HG02970 (cell line): ENCODE measurements around the gene OR6S1.

Experiments used
- ATAC-seq: cut with Tn5 transposase; IDR thresholded peaks from one replicate; pipeline ENCODE4 v1.9.1; 2021; ENCODE audit warnings: mild to moderate bottlenecking, moderate library complexity, moderate number of reproducible peaks; ENCODE audit not compliant: unreplicated experiment, low FRiP score

Gene OR6S1, protein sequence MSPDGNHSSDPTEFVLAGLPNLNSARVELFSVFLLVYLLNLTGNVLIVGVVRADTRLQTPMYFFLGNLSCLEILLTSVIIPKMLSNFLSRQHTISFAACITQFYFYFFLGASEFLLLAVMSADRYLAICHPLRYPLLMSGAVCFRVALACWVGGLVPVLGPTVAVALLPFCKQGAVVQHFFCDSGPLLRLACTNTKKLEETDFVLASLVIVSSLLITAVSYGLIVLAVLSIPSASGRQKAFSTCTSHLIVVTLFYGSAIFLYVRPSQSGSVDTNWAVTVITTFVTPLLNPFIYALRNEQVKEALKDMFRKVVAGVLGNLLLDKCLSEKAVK

DNA sequence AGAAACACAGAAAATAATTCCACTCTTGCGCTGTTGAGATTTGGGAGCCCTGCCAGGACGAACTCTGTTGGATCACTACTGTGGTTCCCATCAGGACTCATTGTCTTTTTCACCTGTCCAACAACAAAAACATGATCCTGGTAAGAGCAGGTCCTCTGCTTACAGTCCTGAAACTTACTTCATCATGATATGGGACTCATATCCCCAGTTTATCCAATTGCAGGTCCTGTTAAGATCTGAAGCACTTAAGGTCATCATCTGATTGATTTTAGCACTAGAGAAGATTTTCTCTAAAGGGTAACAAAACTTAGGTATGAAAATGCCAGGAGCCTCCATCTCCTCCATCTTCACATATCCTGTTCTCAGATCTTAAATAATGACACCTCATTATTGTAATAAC lies at the start of gene OR6S1:
TSS of gene OR6S1 (minus strand) at position 101 of the 400 bp plus-strand sequence. CDS start at position 101, 0 bp downstream.
- no peak for ATAC-seq

DNA sequence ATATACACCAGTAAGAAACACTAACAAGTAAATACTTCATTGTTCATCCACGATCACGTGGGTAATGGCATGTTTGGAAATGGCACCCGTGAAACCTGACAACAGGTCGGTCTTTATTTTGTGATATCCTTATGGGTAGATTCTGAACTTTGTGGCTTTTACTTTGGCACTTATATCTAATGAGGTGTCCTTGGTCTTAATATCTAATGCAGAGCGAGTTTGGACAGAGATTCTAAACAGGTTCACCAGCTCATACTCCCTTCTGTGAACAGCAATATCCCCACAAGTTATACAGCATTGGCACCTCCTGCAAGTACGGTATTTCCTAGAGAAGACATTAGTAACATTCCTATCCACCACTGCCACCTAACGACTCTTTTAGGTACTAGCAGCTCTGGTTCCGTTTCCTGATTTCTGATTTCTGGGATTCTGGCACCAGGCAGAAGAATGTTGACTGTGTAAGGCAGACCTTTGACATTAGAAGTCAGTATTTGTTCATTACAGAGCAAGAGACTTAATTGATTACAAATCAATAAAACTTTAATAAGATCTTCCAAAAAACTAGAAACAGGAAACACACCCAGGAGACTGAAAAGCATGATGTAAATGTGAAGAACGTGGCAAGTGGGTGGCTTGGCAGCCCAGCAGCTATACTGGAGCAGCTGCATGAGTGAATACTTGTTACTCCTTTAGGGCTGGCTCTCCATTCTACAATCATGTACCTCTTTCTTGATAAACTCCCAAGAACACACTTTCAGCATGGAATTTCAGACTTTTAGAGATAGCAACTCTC lies 49.6 kb upstream of the OR6S1 start:
- no peak for ATAC-seq

DNA sequence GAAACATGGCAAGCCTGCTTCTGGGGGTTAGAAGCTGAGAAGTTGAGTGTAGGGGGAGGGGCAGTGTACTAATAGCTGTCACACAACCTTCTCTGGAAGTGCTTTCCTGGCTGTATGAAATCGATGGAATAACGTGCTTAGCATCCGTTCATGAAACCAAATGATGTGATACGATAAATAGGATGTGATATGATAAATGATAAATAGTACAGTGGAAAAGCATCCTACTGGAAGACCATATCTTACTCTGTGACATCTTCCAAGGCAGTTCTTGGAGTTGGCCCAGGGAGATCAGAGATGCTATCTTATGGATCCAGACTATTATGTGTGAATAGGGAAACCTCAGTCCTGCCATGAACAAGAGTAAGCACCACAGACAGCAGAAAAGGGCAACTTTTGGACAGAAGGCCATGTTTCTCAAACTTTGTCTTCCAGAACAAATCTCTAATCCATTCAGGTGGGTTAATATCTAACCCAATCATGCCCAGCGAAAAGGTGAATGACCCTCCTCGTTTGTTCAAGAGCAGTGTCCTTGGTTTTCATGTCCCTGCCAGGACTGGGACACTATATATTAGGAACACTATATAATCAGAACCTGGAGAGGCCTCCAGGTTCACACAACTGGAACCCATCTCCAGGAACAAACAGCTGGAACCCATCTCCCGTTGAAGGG lies 46.8 kb upstream of the OR6S1 start, which contains the start of gene ANG:
TSS of gene ANG (plus strand) at position 598 of the 673 bp plus-strand sequence. CDS start 4,801 bp downstream, outside the sequence.
- no peak for ATAC-seq

- no peak for ATAC-seq
These were observed 46.1 kb upstream of the OR6S1 start for GRCh38 chr14:20687362-20688166.

GRCh38 chr14:20686386-20687143 lies 45.1 kb upstream of the OR6S1 start:
- no peak for ATAC-seq

DNA sequence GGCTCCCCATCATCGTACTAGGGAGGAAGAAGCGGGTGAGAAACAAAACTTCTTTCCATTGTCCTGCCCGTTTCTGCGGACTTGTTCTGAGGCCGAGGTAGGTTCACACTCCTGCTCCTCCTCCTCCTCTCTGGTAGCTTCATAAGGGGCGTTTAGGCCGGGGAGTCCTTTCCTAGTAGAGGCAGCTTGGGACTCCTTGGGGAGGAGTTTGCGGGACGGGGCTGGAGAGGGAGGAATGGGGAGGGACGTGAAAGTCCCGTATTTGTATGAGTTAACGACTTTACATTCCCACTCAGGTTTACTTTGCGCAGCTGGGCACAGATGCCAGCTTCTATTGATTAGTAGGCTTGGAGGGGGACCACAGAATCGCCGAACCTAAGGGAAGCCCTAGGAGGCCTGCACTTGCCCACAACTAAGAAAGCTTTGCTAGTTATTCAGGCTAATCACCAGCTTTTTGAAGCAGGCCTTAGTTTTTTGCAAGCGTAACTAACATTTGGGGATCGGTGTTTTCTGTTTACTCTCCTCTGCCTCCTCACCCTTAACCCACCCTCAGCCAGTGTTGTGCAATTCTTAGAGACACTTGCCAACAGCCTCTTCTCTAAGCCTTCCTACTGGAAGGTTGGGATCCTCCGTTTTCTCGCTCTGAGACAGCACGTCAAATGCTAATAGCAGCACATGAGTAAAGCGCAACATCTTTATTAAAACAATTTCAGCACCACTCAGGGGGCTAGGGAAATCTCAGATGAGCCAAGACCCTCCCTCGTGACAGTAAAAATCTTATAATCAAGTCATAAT lies 43.4 kb upstream of the OR6S1 start:
- ATAC-seq, result no peak

GRCh38 chr14:20683891-20684661 lies 42.6 kb upstream of the OR6S1 start, which contains the start of gene RNASE4:
Gene RNASE4 (plus strand): TSS chr14:20684560. CDS start chr14:20699372, 14,812 bp downstream.
- peak; percentile 28 for ATAC-seq

DNA sequence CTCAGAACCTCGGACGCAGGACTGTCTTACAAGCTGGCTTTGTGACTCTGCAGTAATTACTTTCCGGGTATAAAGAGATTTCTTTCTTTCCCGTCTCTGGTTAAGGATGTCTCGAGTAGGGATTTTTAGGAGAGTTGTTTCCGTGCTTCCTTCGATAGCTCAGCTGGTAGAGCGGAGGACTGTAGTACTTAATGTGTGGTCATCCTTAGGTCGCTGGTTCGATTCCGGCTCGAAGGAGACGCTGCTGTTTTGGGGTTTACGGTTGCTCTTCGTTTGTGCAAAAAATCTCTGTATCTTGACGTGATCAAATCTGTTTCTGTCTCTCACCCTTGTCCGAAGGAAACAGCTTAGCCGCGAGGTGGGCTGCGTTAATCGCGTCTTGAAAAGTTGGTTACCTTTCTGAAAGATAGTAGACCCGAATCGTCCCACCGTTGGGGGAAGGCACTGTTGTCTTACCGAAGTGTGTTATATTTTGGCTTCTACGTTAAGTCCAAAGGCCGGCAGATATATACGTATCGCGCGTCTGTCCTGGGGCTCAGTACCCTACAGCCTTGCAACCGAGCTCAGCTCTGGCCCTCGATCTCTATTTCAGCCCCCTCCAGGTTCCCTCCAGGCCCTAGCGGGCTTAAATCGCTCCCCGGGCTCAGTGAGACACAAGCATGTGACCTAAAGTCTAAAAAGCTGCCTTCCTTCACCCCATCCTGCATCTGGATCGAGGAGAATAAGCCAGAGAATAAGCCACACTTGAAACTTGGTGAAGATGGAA lies 41.8 kb upstream of the OR6S1 start:
- peak; percentile 31 for ATAC-seq

GRCh38 chr14:20682435-20683124 lies 41.1 kb upstream of the OR6S1 start:
- ATAC-seq, result peak; percentile 30

DNA sequence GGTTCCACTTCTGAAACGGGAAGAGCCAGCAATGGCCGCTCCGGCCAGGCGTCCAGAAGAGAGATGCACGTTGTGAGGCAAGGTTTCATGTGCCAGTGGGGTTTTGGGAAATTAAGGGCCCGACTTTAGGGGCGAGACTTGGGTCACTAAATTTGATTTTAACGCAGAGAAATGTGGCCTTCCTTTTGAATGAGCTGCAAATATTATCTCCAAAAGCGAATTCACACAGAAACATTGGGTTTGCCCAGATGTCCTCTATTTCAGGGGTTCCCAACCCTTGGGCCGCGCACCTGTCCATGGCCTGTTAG lies 40.6 kb upstream of the OR6S1 start:
- ATAC-seq, result no peak

- ATAC-seq, result peak; percentile 26
These were observed 40.0 kb upstream of the OR6S1 start for GRCh38 chr14:20681348-20682126.

DNA sequence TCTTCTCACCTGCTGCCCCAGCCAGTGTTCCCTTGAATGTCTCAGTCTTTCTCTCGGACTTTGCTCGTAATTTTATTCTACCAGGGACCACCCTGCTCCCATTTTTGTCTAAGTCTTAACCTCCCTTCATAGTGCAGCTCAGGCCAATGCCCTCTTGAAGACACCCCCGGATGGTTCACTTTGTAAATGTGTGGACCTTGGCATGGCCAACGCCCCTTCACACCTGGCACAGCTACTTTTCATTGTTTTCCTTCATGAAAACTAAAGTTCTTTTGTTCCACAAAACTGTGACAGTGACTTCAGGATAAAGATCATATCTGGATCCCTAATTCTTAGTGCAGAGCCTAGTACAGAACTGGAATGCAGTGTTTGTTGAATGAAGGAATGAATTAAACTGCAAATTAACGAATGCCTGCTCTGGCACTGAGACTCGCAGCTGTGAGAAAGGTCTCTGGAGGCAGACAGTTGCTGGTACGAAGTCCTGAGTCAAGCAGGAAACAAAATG lies 39.4 kb upstream of the OR6S1 start:
- no peak for ATAC-seq

GRCh38 chr14:20680363-20680762 lies 38.9 kb upstream of the OR6S1 start:
- ATAC-seq, result no peak

- no peak for ATAC-seq
These were observed 38.4 kb upstream of the OR6S1 start for GRCh38 chr14:20679907-20680306.

GRCh38 chr14:20676072-20676471 lies 34.6 kb upstream of the OR6S1 start:
- ATAC-seq, result no peak

- no peak for ATAC-seq
These were observed 34.2 kb upstream of the OR6S1 start for GRCh38 chr14:20675669-20676068.
